ENCODE measurements around the gene PLEK2. TPM values are rescaled to one million over a fixed set of nuclear protein-coding genes. Genes with fewer than 3 reads are reported as not detected.

Gene PLEK2, protein sequence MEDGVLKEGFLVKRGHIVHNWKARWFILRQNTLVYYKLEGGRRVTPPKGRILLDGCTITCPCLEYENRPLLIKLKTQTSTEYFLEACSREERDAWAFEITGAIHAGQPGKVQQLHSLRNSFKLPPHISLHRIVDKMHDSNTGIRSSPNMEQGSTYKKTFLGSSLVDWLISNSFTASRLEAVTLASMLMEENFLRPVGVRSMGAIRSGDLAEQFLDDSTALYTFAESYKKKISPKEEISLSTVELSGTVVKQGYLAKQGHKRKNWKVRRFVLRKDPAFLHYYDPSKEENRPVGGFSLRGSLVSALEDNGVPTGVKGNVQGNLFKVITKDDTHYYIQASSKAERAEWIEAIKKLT
- total RNA-seq, result 9.3 and 42.0 TPM in 2 replicates

DNA sequence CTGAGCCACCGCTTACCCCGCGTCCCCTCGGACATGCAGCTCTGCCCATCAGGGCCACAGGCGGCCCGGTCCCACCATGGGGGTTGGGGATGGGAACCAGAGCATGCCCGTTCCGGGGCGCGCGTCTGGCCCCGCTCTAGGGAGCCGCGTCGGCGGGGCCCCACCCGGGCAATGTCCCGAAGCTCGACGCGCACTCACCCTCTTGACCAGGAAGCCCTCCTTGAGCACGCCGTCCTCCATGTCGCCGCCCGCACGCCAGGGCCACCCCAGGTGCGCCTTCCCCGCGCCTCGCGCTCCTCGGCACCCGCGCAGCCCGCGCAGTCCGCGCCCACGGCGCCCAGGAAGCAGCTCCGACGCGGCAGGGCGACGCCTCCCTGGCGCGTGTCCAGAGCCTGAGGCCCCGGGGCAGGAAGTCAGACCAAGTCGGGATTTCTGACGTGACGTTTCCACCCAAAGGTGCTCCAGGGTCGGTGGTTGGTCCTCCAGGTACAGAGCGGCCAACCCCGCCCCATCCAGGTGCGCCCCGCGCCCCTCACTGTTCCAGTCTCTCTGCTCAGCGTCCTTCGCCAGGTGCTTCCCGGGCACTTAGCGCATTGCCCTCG, at the start of gene PLEK2:
Gene PLEK2, minus strand, starts transcription at position 346 of the 602 bp plus-strand sequence. Its CDS starts 106 bp downstream, at position 240.

DNA sequence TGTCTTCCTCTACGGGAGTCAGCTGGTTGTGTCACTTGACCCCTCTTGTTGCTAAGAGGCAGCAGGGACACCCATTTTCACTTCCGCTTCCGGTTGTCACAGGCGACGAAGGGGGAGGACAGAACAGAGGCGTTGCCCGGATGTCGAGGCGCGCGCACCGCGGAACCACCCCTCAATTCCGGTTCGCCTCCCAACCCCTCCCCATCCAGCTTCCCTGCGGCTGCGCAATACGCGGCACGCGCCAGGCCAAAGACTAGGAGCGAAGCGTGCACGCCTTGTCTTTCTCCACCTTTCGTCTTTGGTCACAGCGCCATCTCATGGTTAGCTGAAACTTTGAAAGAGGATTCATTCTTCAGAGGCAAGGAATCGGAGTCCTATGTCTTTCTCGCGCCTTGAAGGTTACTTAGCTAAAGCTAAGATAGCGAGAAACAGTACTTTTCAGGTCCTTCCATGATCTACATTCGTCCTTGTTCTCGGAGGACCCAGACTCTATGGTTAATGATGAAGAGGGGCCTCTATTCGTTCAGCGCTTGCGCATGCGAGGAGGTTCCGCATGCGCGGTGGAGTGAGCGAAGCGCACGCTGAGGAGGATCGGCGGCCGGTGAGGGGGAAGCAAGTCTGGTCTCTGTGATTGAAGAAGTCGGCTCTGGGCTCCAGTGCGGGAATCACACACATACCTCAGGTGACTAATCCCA, 52.0 kb downstream of the PLEK2 start, which contains the start of the genes ATP6V1D and EIF2S1:
Gene ATP6V1D, minus strand, starts transcription at position 30 of the 695 bp plus-strand sequence. CDS start 106 bp downstream, outside the sequence.
Gene EIF2S1, plus strand, starts transcription at position 554 of the 695 bp plus-strand sequence. CDS start 4,440 bp downstream, outside the sequence.

Other genes starting within 250 kb of the PLEK2 start
- gene GARIN2, start 222.7 kb downstream of the PLEK2 start, total RNA-seq, result not detected in 2 replicates
- gene PALS1, start 170.7 kb downstream of the PLEK2 start, total RNA-seq, result 33.8 and 35.9 TPM in 2 replicates
- 170 and 175 TPM in 2 replicates for gene ATP6V1D, start 52.4 kb downstream of the PLEK2 start, total RNA-seq
- gene EIF2S1, start 51.8 kb downstream of the PLEK2 start, total RNA-seq, result 239 and 437 TPM in 2 replicates
- gene TMEM229B, start 76.6 kb upstream of the PLEK2 start, total RNA-seq, result under 0.01 and 4.5 TPM in 2 replicates
- gene PLEKHH1, start 121.1 kb upstream of the PLEK2 start, total RNA-seq, result 0.38 and 0.56 TPM in 2 replicates
- 12.7 and 16.5 TPM in 2 replicates for gene PIGH, start 188.1 kb upstream of the PLEK2 start, total RNA-seq
- 5.4 and 7.9 TPM in 2 replicates for gene ARG2, start 207.8 kb upstream of the PLEK2 start, total RNA-seq

Measured in regular cardiac myocyte (primary cell).